HepG2 (cell line): Measurements from ENCODE around the gene CES2. TPM values are rescaled to one million over a fixed set of nuclear protein-coding genes. Genes with fewer than 3 reads are reported as not detected.

Source experiments
- ATAD3A ChIP-seq: sonication (generic); formaldehyde crosslinking; IDR thresholded peaks from 2 replicates; pipeline ENCODE4 v1.4.0; 2020; ENCODE audit warnings: missing genetic modification reagents
- CBFB ChIP-seq: sonication (generic); formaldehyde crosslinking; IDR thresholded peaks from 2 replicates; pipeline ENCODE4 v1.4.0; 2020; ENCODE audit warnings: missing genetic modification reagents
- HNRNPL ChIP-seq: fragments of 200-400 bp; formaldehyde crosslinking; IDR thresholded peaks from 2 replicates; pipeline ENCODE4 v1.6.1; 2017; ENCODE audit warnings: mild to moderate bottlenecking, low read depth, low read length
- NFYC ChIP-seq: IDR thresholded peaks from 2 replicates; pipeline ENCODE4 v1.6.1; 2016; ENCODE audit warnings: missing genetic modification reagents, missing compliant biosample characterization
- PITX1 ChIP-seq: sonication (generic); formaldehyde crosslinking; IDR thresholded peaks from 2 replicates; pipeline ENCODE4 v1.5.1; 2020; ENCODE audit warnings: mild to moderate bottlenecking, missing genetic modification reagents
- RELA ChIP-seq: sonication (generic); formaldehyde crosslinking; IDR thresholded peaks from 2 replicates; pipeline ENCODE4 v1.4.0; 2020; ENCODE audit warnings: missing genetic modification reagents
- RFXAP ChIP-seq: sonication (generic); formaldehyde crosslinking; IDR thresholded peaks from 2 replicates; pipeline ENCODE4 v1.4.0; 2020; ENCODE audit warnings: missing genetic modification reagents, borderline replicate concordance
- SMC3 ChIP-seq: IDR thresholded peaks from 2 replicates; pipeline ENCODE4 v1.6.1; 2011; ENCODE audit warnings: low read length, improper control_type of control experiment
- STAG1 ChIP-seq: sonication (generic); formaldehyde crosslinking; IDR thresholded peaks from 2 replicates; pipeline ENCODE4 v1.4.0; 2020; ENCODE audit warnings: missing genetic modification reagents
- ZBTB7B ChIP-seq: sonication (generic); formaldehyde crosslinking; IDR thresholded peaks from 2 replicates; pipeline ENCODE4 v1.4.0; 2020; ENCODE audit warnings: missing genetic modification reagents
- ZGPAT ChIP-seq: IDR thresholded peaks from 2 replicates; pipeline ENCODE4 v1.6.1; 2016; ENCODE audit warnings: mild to moderate bottlenecking
- ZMYM2 ChIP-seq: sonication (generic); formaldehyde crosslinking; IDR thresholded peaks from 2 replicates; pipeline ENCODE4 v1.8.0; 2022; ENCODE audit warnings: mild to moderate bottlenecking, missing genetic modification reagents
- ZNF614 ChIP-seq: IDR thresholded peaks from 2 replicates; pipeline ENCODE4 v1.6.1; 2018; ENCODE audit warnings: missing biosample characterization, missing genetic modification reagents, inconsistent platforms, borderline replicate concordance
- ZNF639 ChIP-seq: conservative IDR thresholded peaks from 2 replicates; pipeline ENCODE4 v1.6.1; 2018; ENCODE audit warnings: missing genetic modification reagents
- ZNF720 ChIP-seq: sonication (generic); formaldehyde crosslinking; IDR thresholded peaks from 2 replicates; pipeline ENCODE4 v1.4.0; 2020; ENCODE audit warnings: missing genetic modification reagents
- ZSCAN21 ChIP-seq: sonication (generic); formaldehyde crosslinking; IDR thresholded peaks from 2 replicates; pipeline ENCODE4 v1.8.0; 2022; ENCODE audit warnings: mild to moderate bottlenecking, missing genetic modification reagents, moderate library complexity, borderline replicate concordance
- polyA plus RNA-seq, 8 experiments: library from polyadenylated mRNA; depleted of rRNA in 3 of 8; stranded (reverse) in 7 of 8; unstranded in 1 of 8; fragments of >200 nt; fragmentation: Illumina TruSeq in 4 of 8; extraction: Trizol in 4 of 8; gene quantifications; 2 replicates each; pipeline versions ENCODE4 v1.2.1 to v1.2.3, GENCODE V29; 2011 to 2016; ENCODE audit warnings: low read depth in 4 of 8, missing spikeins in 1 of 8, mixed read lengths in 1 of 8; ENCODE audit not compliant: insufficient read depth in 1 of 8
- total RNA-seq, 5 experiments: library from RNA; depleted of rRNA; stranded (reverse); fragments of >200 nt; fragmentation: Illumina TruSeq; extraction: Trizol; gene quantifications; 2 replicates each; pipeline ENCODE4 v1.2.3, GENCODE V29; 2016; ENCODE audit warnings: low read depth in 1 of 5
- TF ChIP-seq, protein P1 (sequence below): sonication (generic); formaldehyde crosslinking; IDR thresholded peaks from 2 replicates; pipeline ENCODE4 v1.4.0; 2020; ENCODE audit warnings: missing genetic modification reagents, low read depth, mild to moderate bottlenecking, borderline replicate concordance
- TF ChIP-seq, protein P2 (sequence below): sonication (generic); formaldehyde crosslinking; IDR thresholded peaks from 2 replicates; pipeline ENCODE4 v1.4.0; 2020; ENCODE audit warnings: missing genetic modification reagents, borderline replicate concordance
- TF ChIP-seq, protein P3 (sequence below): sonication (generic); formaldehyde crosslinking; IDR thresholded peaks from 2 replicates; pipeline ENCODE4 v1.4.0; 2020; ENCODE audit warnings: mild to moderate bottlenecking, missing genetic modification reagents

CES2 gene
- total and polyA plus RNA-seq, 2 of the 13 experiments (the other 11 are each of a cell fraction or from before 2014, with no cell fraction given): 50.6 to 63.8 TPM

DNA sequence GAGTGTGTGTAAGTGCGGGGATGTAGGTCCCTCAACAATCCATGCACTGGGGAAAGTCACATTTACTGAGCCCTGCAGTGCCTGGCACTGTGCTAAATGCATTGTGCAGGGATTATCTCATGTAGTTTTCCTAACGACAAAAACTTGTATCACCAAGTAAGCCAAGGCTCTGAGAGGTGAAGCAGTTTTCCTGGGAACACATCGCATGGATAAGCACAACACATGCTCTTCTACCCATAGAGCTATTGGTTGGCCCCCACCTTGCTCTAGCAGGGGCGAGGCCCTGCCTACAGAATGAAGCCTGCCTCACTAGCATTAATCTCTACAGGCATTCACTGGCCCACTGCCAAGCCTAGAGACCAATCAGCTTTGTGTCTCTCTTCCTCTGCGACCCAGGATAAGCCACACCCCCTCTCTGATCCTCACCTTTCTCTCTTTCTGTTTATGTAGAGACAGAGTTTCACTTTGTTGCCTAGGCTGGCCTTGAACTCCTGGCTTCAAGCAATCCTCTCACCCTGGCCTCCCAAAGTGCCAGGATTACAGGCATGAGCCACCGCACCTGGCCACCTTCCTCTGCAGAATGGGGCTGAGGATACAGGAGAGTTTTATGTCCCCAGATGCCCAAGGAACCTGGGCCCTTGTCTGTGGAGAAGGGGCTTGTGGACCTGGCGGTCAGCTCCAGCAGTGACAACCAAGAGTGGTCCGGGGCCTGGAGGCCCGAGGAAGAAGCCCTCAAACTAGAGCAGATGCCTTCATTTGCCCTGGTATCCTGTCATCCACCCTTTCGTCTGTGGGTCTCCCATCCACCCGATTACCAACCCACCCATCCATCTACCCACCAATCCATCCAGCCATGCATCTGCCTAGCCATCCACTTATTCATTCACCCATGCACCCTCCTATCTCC, 29.4 kb upstream of the CES2 start (continued):
- 0 out of 2 replicates have a peak, but pooled peaks have one; percentile 59 for TF ChIP-seq CBFB
- no peak for TF ChIP-seq HNRNPL
- TF ChIP-seq, protein P1, sequence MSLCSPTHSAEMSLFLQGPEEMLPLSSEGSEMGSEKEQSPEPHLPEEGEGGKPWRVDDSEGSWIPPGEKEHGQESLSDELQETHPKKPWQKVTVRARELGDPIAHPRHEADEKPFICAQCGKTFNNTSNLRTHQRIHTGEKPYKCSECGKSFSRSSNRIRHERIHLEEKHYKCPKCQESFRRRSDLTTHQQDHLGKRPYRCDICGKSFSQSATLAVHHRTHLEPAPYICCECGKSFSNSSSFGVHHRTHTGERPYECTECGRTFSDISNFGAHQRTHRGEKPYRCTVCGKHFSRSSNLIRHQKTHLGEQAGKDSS (CRISPR knock-in tag): no peak
- TF ChIP-seq, protein P2, sequence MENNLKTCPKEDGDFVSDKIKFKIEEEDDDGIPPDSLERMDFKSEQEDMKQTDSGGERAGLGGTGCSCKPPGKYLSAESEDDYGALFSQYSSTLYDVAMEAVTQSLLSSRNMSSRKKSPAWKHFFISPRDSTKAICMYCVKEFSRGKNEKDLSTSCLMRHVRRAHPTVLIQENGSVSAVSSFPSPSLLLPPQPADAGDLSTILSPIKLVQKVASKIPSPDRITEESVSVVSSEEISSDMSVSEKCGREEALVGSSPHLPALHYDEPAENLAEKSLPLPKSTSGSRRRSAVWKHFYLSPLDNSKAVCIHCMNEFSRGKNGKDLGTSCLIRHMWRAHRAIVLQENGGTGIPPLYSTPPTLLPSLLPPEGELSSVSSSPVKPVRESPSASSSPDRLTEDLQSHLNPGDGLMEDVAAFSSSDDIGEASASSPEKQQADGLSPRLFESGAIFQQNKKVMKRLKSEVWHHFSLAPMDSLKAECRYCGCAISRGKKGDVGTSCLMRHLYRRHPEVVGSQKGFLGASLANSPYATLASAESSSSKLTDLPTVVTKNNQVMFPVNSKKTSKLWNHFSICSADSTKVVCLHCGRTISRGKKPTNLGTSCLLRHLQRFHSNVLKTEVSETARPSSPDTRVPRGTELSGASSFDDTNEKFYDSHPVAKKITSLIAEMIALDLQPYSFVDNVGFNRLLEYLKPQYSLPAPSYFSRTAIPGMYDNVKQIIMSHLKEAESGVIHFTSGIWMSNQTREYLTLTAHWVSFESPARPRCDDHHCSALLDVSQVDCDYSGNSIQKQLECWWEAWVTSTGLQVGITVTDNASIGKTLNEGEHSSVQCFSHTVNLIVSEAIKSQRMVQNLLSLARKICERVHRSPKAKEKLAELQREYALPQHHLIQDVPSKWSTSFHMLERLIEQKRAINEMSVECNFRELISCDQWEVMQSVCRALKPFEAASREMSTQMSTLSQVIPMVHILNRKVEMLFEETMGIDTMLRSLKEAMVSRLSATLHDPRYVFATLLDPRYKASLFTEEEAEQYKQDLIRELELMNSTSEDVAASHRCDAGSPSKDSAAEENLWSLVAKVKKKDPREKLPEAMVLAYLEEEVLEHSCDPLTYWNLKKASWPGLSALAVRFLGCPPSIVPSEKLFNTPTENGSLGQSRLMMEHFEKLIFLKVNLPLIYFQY: no peak; the same call in 1 of the 2 replicates
- TF ChIP-seq ZNF639 (CRISPR knock-in tag): 0 out of 2 replicates have a peak, but pooled peaks have one; percentile 77
- TF ChIP-seq ZSCAN21 (CRISPR knock-in tag): peak; percentile 32; the same call in 1 of the 2 replicates
- TF ChIP-seq ZBTB7B: no peak; the same call in 1 of the 2 replicates
- TF ChIP-seq ZMYM2 (CRISPR knock-in tag): peak; percentile 98
- TF ChIP-seq ZGPAT (CRISPR knock-in tag): peak; percentile 67
- peak; percentile 47; the same call in 1 of the 2 replicates for TF ChIP-seq RELA
- TF ChIP-seq ATAD3A (CRISPR knock-in tag): no peak
- TF ChIP-seq ZNF720: no peak
- peak; percentile 52; the same call in 1 of the 2 replicates for TF ChIP-seq RFXAP (CRISPR knock-in tag)
- peak; percentile 97 for TF ChIP-seq PITX1
- TF ChIP-seq, protein P3, sequence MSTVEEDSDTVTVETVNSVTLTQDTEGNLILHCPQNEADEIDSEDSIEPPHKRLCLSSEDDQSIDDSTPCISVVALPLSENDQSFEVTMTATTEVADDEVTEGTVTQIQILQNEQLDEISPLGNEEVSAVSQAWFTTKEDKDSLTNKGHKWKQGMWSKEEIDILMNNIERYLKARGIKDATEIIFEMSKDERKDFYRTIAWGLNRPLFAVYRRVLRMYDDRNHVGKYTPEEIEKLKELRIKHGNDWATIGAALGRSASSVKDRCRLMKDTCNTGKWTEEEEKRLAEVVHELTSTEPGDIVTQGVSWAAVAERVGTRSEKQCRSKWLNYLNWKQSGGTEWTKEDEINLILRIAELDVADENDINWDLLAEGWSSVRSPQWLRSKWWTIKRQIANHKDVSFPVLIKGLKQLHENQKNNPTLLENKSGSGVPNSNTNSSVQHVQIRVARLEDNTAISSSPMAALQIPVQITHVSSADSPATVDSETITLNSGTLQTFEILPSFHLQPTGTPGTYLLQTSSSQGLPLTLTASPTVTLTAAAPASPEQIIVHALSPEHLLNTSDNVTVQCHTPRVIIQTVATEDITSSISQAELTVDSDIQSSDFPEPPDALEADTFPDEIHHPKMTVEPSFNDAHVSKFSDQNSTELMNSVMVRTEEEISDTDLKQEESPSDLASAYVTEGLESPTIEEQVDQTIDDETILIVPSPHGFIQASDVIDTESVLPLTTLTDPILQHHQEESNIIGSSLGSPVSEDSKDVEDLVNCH (CRISPR knock-in tag): no peak
- peak; percentile 75; the same call in 1 of the 2 replicates for TF ChIP-seq ZNF614 (CRISPR knock-in tag)
- TF ChIP-seq STAG1: no peak; the same call in 1 of the 2 replicates
- 0 out of 2 replicates have a peak, but pooled peaks have one; percentile 4 for TF ChIP-seq SMC3
- peak; percentile 60 for TF ChIP-seq NFYC (CRISPR knock-in tag)
